BLaER1 (cell line): ENCODE results near the gene KCTD1.

ENCODE experiments used
- H3K27ac ChIP-seq: shearing (Covaris generic); formaldehyde crosslinking; 2 replicates; pipeline ENCODE4 v1.8.1; 2022
- H3K27me3 ChIP-seq: shearing (Covaris generic); formaldehyde crosslinking; 2 replicates; pipeline ENCODE4 v1.8.1; 2022
- H3K36me3 ChIP-seq: shearing (Covaris generic); formaldehyde crosslinking; 2 replicates; pipeline ENCODE4 v1.8.1; 2022
- H3K4me1 ChIP-seq: shearing (Covaris generic); formaldehyde crosslinking; 2 replicates; pipeline ENCODE4 v1.8.1; 2022
- H3K4me2 ChIP-seq: shearing (Covaris generic); formaldehyde crosslinking; 2 replicates; pipeline ENCODE4 v1.8.1; 2022
- H3K4me3 ChIP-seq: shearing (Covaris generic); formaldehyde crosslinking; 2 replicates; pipeline ENCODE4 v1.8.1; 2022
- H3K9ac ChIP-seq: shearing (Covaris generic); formaldehyde crosslinking; 2 replicates; pipeline ENCODE4 v1.8.1; 2022
- H3K9me3 ChIP-seq: shearing (Covaris generic); formaldehyde crosslinking; 2 replicates; pipeline ENCODE4 v1.8.1; 2022
- H4K20me1 ChIP-seq: shearing (Covaris generic); formaldehyde crosslinking; 2 replicates; pipeline ENCODE4 v1.8.1; 2022
- Cebpa-rat ChIP-seq: shearing (Covaris generic); IDR thresholded peaks from 2 replicates; pipeline ENCODE4 v1.8.1; 2022

Gene KCTD1

GRCh38 chr18:26419746-26420145, 128.6 kb downstream of the KCTD1 start:
- Histone ChIP-seq H3K4me3 (no peak overlapping the region), H3K4me1 (no peaks in the 10 kb centered on the region), H3K9me3 (no peaks in the 10 kb centered on the region), H3K27me3 (no peaks in the 10 kb centered on the region), H3K27ac (no peak overlapping the region), H3K36me3 (no peaks in the 10 kb centered on the region), H3K4me2 (no peak overlapping the region), H3K9ac (no peak overlapping the region), H4K20me1 (no peaks in the 10 kb centered on the region)
- TF ChIP-seq Cebpa-rat, result no peak

- Histone ChIP-seq H3K27ac (no peak overlapping the region), H3K4me3 (no peak overlapping the region), H3K4me1 (no peaks in the 10 kb centered on the region), H3K9ac (no peak overlapping the region), H3K27me3 (no peaks in the 10 kb centered on the region), H3K4me2 (no peak overlapping the region), H4K20me1 (no peaks in the 10 kb centered on the region), H3K36me3 (no peaks in the 10 kb centered on the region), H3K9me3 (no peaks in the 10 kb centered on the region)
- TF ChIP-seq Cebpa-rat, result no peak
These were observed 130.1 kb downstream of the KCTD1 start for GRCh38 chr18:26418225-26418624.

DNA sequence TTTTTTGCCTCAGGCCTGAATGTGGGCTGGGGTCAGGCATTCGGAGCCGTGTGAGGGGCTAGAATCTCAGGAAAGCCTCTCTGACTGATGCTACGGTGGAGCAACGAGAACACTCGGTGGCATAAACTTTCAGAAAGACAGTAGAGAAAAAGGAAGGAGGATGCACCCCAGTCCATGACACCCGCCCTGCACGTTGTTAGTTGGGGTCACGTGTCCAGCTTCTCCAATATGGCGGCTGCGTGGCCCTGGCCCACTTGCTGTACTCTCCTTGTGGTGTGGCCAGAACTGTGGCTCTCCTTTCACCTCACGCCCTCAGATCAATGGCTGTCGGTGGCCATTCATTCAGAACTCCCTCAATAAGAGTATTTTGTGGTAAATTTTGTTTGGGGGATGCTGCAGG, 131.2 kb downstream of the KCTD1 start:
- Histone ChIP-seq H4K20me1 (no peaks in the 10 kb centered on the region), H3K27me3 (no peaks in the 10 kb centered on the region), H3K27ac (no peak overlapping the region), H3K4me2 (no peak overlapping the region), H3K9me3 (no peaks in the 10 kb centered on the region), H3K4me1 (no peaks in the 10 kb centered on the region), H3K4me3 (no peak overlapping the region), H3K36me3 (no peaks in the 10 kb centered on the region), H3K9ac (no peak overlapping the region)
- no peak for TF ChIP-seq Cebpa-rat

- no peaks in the 10 kb centered on the region for H4K20me1 ChIP-seq
- H3K4me1 ChIP-seq, result no peaks in the 10 kb centered on the region
- no peak for TF ChIP-seq Cebpa-rat
- H3K4me3 ChIP-seq, result no peak overlapping the region
- H3K9me3 ChIP-seq, result no peaks in the 10 kb centered on the region
- no peaks in the 10 kb centered on the region for H3K36me3 ChIP-seq
- no peaks in the 10 kb centered on the region for H3K27me3 ChIP-seq
- H3K27ac ChIP-seq, result no peak overlapping the region
- no peak overlapping the region for H3K9ac ChIP-seq
- no peak overlapping the region for H3K4me2 ChIP-seq
These were observed 131.7 kb downstream of the KCTD1 start for GRCh38 chr18:26416652-26417150.

GRCh38 chr18:26415631-26416030, 132.7 kb downstream of the KCTD1 start:
- H3K9ac ChIP-seq, result no peak overlapping the region
- H3K9me3 ChIP-seq, result no peaks in the 10 kb centered on the region
- H4K20me1 ChIP-seq, result no peaks in the 10 kb centered on the region
- H3K4me1 ChIP-seq, result no peaks in the 10 kb centered on the region
- no peak for TF ChIP-seq Cebpa-rat
- H3K4me3 ChIP-seq, result no peak overlapping the region
- no peak overlapping the region for H3K27ac ChIP-seq
- H3K27me3 ChIP-seq, result no peaks in the 10 kb centered on the region
- no peaks in the 10 kb centered on the region for H3K36me3 ChIP-seq
- H3K4me2 ChIP-seq, result no peak overlapping the region

DNA sequence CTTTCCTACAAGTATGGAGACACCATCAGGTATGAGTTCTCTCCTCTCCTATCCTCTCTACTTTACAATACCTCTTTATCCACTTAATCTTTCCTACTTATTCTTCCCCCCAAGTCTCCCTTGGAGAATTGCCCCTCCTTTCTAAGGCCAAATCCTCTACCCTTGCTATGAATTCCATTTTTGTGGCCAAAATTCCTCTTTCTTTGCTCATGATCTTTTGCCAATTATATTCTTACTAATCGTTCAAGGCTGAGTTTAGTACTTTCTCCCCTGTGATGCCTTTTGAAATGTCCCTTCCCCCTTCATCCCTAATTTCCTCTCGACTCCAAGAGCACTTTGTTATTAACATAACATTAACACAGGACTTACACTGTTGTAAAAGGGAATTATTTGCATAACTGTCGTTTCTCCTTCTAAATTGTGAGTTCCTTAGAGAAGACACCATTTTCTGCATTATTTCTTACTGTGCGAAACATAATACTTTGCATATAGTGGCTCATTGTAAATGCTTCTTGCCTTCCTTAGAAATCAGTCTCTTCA, 133.4 kb downstream of the KCTD1 start:
- Histone ChIP-seq H4K20me1 (no peaks in the 10 kb centered on the region), H3K9me3 (no peaks in the 10 kb centered on the region), H3K4me3 (no peak overlapping the region), H3K4me1 (no peaks in the 10 kb centered on the region), H3K27me3 (no peaks in the 10 kb centered on the region), H3K9ac (no peak overlapping the region), H3K36me3 (no peaks in the 10 kb centered on the region), H3K27ac (no peak overlapping the region), H3K4me2 (no peak overlapping the region)
- TF ChIP-seq Cebpa-rat, result no peak

DNA sequence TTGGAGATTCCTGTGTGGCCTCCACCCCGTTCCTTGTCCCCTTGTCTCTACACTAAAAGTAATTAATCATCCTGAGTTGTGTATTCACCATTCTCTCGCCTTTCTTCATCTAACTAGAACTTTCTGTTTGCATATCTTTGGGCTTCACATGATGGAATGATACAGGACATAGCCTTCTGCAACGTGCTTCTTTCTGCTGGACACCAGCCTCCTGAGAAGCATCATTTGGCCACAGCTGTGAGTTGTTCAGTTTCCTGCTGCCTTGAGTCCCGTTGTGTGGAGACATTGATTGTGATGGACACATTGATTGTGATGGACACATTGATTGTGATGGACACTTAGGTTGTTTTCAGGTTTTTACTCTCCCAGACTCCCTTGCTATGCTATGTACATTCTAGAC, 139.3 kb downstream of the KCTD1 start:
- no peaks in the 10 kb centered on the region for H3K9me3 ChIP-seq
- no peaks in the 10 kb centered on the region for H3K4me1 ChIP-seq
- H4K20me1 ChIP-seq, result no peaks in the 10 kb centered on the region
- TF ChIP-seq Cebpa-rat, result no peak
- H3K27me3 ChIP-seq, result no peaks in the 10 kb centered on the region
- no peak overlapping the region for H3K27ac ChIP-seq
- no peak overlapping the region for H3K9ac ChIP-seq
- no peak overlapping the region for H3K4me2 ChIP-seq
- H3K36me3 ChIP-seq, result no peaks in the 10 kb centered on the region
- H3K4me3 ChIP-seq, result no peak overlapping the region

DNA sequence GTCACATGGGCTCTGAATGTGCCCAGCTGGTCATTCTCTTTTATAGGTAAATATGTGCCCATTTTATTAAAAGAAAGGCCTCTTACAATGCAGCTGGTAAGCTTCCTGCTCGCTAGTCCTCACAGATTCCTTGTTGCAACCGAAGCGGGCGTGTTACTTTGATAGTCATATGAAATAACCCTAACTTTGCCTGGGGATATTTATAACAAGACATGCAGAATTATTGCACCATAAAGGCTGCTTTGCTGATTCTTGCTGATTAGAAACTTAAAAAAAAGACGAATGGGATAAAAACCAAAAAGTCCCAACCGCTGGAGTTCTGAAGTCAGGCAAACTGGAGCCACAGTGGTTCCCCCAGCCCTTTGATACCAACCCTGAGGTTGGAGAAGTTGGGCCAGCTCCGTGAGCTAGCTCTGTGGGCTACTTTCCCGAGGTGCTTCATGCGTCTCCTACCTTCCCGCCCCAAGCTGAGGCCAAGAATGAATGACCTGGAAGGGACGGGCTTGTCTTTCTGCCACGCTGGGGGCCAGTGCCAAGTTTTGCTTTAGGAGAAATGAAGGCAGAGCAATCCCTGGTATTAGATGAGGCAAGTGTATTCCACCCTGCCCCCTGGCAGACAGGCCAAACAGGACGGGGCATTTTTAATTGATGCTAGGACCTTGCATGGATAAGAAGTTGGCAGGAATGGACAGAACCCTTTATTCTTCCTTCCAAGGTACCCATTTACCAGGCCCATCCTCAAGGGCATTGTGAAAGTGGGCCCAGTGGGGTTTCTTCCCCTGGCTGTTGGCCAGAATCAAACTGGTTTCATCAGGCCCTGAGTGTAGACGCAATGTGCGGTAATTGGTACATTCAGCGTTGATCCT, 140.4 kb downstream of the KCTD1 start:
- no peak for TF ChIP-seq Cebpa-rat
- Histone ChIP-seq H3K4me1 (no peaks in the 10 kb centered on the region), H3K9me3 (no peaks in the 10 kb centered on the region), H3K4me3 (no peak overlapping the region), H3K4me2 (no peak overlapping the region), H4K20me1 (no peaks in the 10 kb centered on the region), H3K27me3 (no peaks in the 10 kb centered on the region), H3K36me3 (no peaks in the 10 kb centered on the region), H3K9ac (no peak overlapping the region), H3K27ac (no peak overlapping the region)

GRCh38 chr18:26406854-26407517, 141.4 kb downstream of the KCTD1 start:
- TF ChIP-seq Cebpa-rat, result no peak
- H3K4me2 ChIP-seq, result no peak overlapping the region
- H3K27ac ChIP-seq, result no peak overlapping the region
- H3K4me1 ChIP-seq, result no peaks in the 10 kb centered on the region
- no peaks in the 10 kb centered on the region for H4K20me1 ChIP-seq
- H3K36me3 ChIP-seq, result no peaks in the 10 kb centered on the region
- no peak overlapping the region for H3K4me3 ChIP-seq
- H3K27me3 ChIP-seq, result no peaks in the 10 kb centered on the region
- no peaks in the 10 kb centered on the region for H3K9me3 ChIP-seq
- no peak overlapping the region for H3K9ac ChIP-seq

- no peak overlapping the region for H3K4me3 ChIP-seq
- H3K4me1 ChIP-seq, result no peaks in the 10 kb centered on the region
- no peaks in the 10 kb centered on the region for H4K20me1 ChIP-seq
- no peaks in the 10 kb centered on the region for H3K9me3 ChIP-seq
- H3K27ac ChIP-seq, result no peak overlapping the region
- H3K9ac ChIP-seq, result no peak overlapping the region
- TF ChIP-seq Cebpa-rat, result no peak
- H3K27me3 ChIP-seq, result no peaks in the 10 kb centered on the region
- no peak overlapping the region for H3K4me2 ChIP-seq
- H3K36me3 ChIP-seq, result no peaks in the 10 kb centered on the region
These were observed 142.0 kb downstream of the KCTD1 start for GRCh38 chr18:26406324-26406723.
